RWPE2 (cell line): ENCODE data around the gene ZNF429.

Experiments
- ATAC-seq: fragments of 200-7000 bp; cut with Tn5 transposase; 3 replicates; pipeline ENCODE4 v1.9.1; 2021; ENCODE audit warnings: low read depth
- DNase-seq: peaks from one replicate; pipeline ENCODE4 v3.0.0-alpha.2; 2020; ENCODE audit warnings: low spot score
- H3K27ac ChIP-seq: fragments of 450-650 bp; 2 replicates; pipeline ENCODE4 v1.5.1; 2017; ENCODE audit warnings: mild to moderate bottlenecking; ENCODE audit not compliant: poor library complexity, severe bottlenecking
- H3K27me3 ChIP-seq: fragments of 250-450 bp; sonication (Bioruptor Pico); 2 replicates; pipeline ENCODE4 v1.5.1; 2021; ENCODE audit warnings: mild to moderate bottlenecking, moderate library complexity; ENCODE audit not compliant: insufficient read depth, poor library complexity, severe bottlenecking
- H3K36me3 ChIP-seq: fragments of 250-450 bp; sonication (Bioruptor Pico); 2 replicates; pipeline ENCODE4 v1.5.1; 2020; ENCODE audit warnings: low read depth, mild to moderate bottlenecking, moderate library complexity
- H3K4me1 ChIP-seq: fragments of 250-450 bp; sonication (Bioruptor Pico); 2 replicates; pipeline ENCODE4 v1.5.1; 2021; ENCODE audit warnings: mild to moderate bottlenecking, moderate library complexity; ENCODE audit not compliant: insufficient read depth, poor library complexity, severe bottlenecking
- H3K4me3 ChIP-seq: fragments of 250-450 bp; sonication (Bioruptor Pico); 2 replicates; pipeline ENCODE4 v1.5.1; 2021; ENCODE audit warnings: mild to moderate bottlenecking, moderate library complexity; ENCODE audit not compliant: severe bottlenecking
- H3K9me3 ChIP-seq: fragments of 250-450 bp; sonication (Bioruptor Pico); 2 replicates; pipeline ENCODE4 v1.5.1; 2021; ENCODE audit warnings: mild to moderate bottlenecking, moderate library complexity; ENCODE audit not compliant: severe bottlenecking
- CTCF ChIP-seq: fragments of 450-650 bp; IDR thresholded peaks from one replicate; pipeline ENCODE4 v1.5.1; 2017; ENCODE audit warnings: mild to moderate bottlenecking, moderate library complexity; ENCODE audit not compliant: poor library complexity, severe bottlenecking

Gene ZNF429

GRCh38 chr19:21603431-21604231, 98.2 kb downstream of the ZNF429 start:
- Histone ChIP-seq H3K27me3 (no peaks in the 10 kb centered on the region), H3K27ac (no peak overlapping the region), H3K4me1 (no peaks in the 10 kb centered on the region), H3K9me3 (peaks cover 2% of the 10 kb centered on the region), H3K4me3 (no peak overlapping the region), H3K36me3 (no peaks in the 10 kb centered on the region)
- ATAC-seq (peak; percentile 36), DNase-seq (no peak)
- TF ChIP-seq CTCF = no peak

DNA sequence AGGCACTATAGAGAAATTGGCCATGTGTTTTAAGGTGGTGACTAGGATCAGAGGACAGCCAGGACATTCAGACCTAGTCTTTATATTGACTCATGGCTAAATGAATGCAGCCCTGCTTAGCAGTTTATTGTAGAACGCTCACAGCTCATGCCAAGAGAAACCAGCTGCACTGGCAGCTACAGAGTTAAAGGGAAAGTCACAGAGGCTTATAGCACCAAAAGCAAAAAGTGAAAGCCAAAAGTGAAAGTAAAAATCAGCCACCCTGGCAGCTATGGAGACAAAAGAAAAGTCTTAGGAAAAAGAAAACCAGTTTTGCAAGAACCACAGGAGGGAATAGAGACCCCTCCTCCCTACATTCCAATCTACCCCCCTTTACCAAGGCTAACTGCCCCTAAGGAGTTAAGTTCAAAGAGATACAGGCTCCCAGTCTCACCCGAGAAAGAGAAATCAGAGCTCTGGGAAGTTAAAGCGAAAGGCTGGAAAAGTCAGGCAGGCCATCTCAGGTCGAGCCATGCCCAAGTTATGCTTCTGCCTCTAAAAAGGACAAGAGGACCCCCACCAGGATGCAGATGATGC, 99.0 kb downstream of the ZNF429 start:
- H3K9me3 ChIP-seq = peaks cover 2% of the 10 kb centered on the region
- TF ChIP-seq CTCF = no peak
- no peaks in the 10 kb centered on the region for H3K36me3 ChIP-seq
- DNase-seq (no peak), ATAC-seq (peak; percentile 21; the same call in 1 of the 3 replicates)
- no peaks in the 10 kb centered on the region for H3K27me3 ChIP-seq
- peak overlapping the region; percentile 17 for H3K4me3 ChIP-seq
- no peaks in the 10 kb centered on the region for H3K4me1 ChIP-seq
- H3K27ac ChIP-seq = no peak overlapping the region
